Activated T-cell treated with anti-CD3 and anti-CD28 coated beads, Interleukin-2, amount 50 U/mL, for 4 hours (primary cell): ENCODE data around the gene CCNI2. TPM values are rescaled to one million over a fixed set of nuclear protein-coding genes. Genes with fewer than 3 reads are reported as not detected.
"Not testable (repeated sequence)": the region's sequence is repeated elsewhere in the genome, so short reads cannot be mapped to it uniquely, and the experiment has no call there.

ENCODE experiments used
- ATAC-seq, 2 donors: fragments of 200-7000 bp; cut with Tn5 transposase; one replicate each; pipeline ENCODE4 v1.10.0; 2021
- DNase-seq: peaks from one replicate; pipeline ENCODE4 v3.0.0-alpha.2; 2020
- H3K27me3 Mint-ChIP-seq: one replicate; pipeline ENCODE4 v1.8.0; 2021; ENCODE audit warnings: low read depth, mixed read lengths
- H3K36me3 Mint-ChIP-seq: one replicate; pipeline ENCODE4 v1.8.0; 2022; ENCODE audit warnings: mixed read lengths; ENCODE audit not compliant: insufficient read depth
- H3K4me1 Mint-ChIP-seq: one replicate; pipeline ENCODE4 v1.8.0; 2021; ENCODE audit warnings: low read depth, mixed read lengths
- H3K4me3 Mint-ChIP-seq: one replicate; pipeline ENCODE4 v1.8.0; 2021; ENCODE audit warnings: mild to moderate bottlenecking, moderate library complexity, mixed read lengths
- H3K9me3 Mint-ChIP-seq: one replicate; pipeline ENCODE4 v1.8.0; 2021; ENCODE audit warnings: mixed read lengths
- total RNA-seq, 3 donors: library from RNA; stranded (reverse); gene quantifications; one replicate each; pipeline ENCODE4 v1.2.1, GENCODE V29; 2021

Gene CCNI2
- total RNA-seq, 3 donors from 2014 or later: 5.2 to 7.7 (median 7.4) TPM

DNA sequence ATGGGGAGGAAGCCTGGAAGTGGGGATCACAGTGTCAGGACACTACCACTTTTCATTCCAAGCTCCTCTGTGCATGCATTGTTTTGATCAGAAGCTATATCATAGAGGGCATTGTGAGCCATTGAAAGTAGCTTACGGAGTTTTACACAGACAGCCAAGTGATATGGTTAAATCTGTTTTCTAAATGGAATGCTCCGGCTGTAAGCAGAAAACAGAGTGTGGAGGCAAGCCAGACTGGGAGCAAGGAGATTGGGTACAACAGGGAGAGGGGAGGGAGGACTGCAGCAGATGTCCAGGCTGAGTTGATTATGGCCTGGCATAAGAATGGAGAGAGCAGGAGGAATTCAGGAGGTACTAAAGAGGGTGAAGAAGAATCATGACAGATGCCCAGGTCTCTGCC is 50.4 kb downstream of the CCNI2 start:
- H3K4me3 Mint-ChIP-seq: no peak overlapping the region
- no peaks in the 10 kb centered on the region for H3K36me3 Mint-ChIP-seq
- ATAC-seq (no peak), DNase-seq (no peak)
- H3K4me1 Mint-ChIP-seq: no peaks in the 10 kb centered on the region
- no peaks in the 10 kb centered on the region for H3K9me3 Mint-ChIP-seq
- peaks cover 45% of the 10 kb centered on the region for H3K27me3 Mint-ChIP-seq

DNA sequence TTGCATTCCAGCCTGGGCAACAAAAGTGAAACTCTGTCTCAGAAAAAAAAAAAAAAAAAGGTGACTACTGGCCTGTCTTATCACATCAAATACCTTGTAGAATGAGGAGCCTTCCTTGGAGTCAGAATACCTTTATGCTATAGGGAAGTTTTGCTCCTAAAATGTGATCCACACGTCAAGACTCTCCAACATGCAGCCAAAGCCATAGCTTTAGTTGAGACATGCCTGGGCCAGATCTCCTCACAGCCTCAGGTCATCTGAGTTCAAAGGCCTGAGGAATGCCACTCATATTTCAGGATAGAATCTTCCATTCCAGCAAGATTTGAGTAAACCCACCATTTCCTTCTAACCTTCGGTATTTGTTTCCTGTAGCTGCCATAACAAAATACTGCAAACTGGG is 52.2 kb downstream of the CCNI2 start:
- no peak for DNase-seq

DNA sequence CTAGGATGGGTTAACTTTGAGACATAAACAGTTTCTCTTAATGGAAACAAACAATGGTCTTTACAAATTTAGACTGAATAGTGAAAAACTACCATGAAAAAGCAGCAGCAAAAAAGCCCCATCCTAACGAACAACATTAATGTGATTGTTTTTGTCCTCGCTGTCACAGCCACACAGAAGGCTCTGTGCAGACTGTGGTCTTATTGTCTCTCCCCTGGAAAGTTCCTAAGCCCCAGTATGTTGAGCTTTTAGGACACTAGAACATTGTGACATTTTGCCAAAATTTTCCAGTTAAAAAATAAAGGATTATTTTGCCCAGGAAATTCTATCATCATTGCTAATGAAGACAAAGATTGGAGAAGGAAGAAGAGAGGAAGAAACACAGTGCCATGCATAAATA is 53.3 kb downstream of the CCNI2 start:
- H3K4me1 Mint-ChIP-seq: no peaks in the 10 kb centered on the region
- no peaks in the 10 kb centered on the region for H3K36me3 Mint-ChIP-seq
- no peak for ATAC-seq
- DNase-seq: no peak
- peaks cover 58% of the 10 kb centered on the region for H3K27me3 Mint-ChIP-seq
- H3K4me3 Mint-ChIP-seq: no peak overlapping the region
- H3K9me3 Mint-ChIP-seq: no peaks in the 10 kb centered on the region

More for the DNA sequence above, 52.2 kb downstream of the CCNI2 start:
- no peaks in the 10 kb centered on the region for H3K9me3 Mint-ChIP-seq
- no peaks in the 10 kb centered on the region for H3K4me1 Mint-ChIP-seq
- no peak for ATAC-seq
- no peaks in the 10 kb centered on the region for H3K36me3 Mint-ChIP-seq
- H3K27me3 Mint-ChIP-seq: peaks cover 52% of the 10 kb centered on the region
- H3K4me3 Mint-ChIP-seq: no peak overlapping the region

DNA sequence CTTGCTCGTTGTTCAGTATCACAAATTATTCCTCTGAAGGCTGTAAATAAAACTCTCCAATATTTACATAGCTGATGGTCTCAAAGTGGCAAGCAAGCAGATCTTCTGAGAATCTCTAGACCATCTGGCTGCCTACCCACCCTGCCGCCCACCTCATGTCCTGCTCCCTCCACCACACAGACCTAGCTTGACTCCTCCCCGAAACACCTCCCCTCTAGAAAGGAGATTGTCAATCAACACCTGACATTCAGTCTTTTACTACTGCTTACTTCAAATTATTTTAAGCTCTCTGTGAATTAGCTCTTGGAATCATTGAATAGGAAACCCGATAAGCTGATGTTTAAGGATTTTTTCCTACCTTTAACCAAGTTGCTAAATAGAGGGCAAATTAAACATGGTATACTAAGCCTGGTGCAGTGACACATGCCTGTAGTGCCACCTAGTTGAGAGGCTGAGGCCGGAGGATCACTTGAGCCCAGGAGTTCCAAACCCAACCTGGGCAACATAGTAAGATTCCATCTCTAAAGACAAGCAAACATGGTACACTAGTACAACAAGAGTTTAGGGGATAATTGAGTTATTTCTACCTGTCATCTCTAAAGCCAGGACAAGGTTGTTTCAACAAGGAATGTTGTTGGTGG is 54.9 kb downstream of the CCNI2 start:
- ATAC-seq (no peak), DNase-seq (no peak)
- no peaks in the 10 kb centered on the region for H3K36me3 Mint-ChIP-seq
- no peaks in the 10 kb centered on the region for H3K4me1 Mint-ChIP-seq
- H3K27me3 Mint-ChIP-seq: peaks cover 66% of the 10 kb centered on the region
- no peak overlapping the region for H3K4me3 Mint-ChIP-seq
- H3K9me3 Mint-ChIP-seq: no peaks in the 10 kb centered on the region

DNA sequence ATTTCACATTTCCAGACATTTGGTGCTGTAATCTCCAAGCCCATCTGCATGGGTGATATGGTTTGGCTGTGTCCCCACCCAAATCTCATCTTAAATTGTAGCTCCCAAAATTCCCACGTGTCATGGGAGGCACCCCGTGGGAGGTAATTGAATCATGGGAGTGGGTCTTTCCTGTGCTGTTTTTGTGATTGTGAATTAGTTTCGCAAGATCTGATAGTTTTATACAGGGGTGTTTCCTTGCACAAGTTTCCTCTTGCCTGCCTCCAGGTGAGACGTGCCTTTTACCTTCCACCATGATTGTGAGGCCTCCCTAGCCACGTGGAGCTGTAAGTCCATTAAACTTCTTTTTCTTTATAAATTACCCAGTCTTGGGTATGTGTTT is 55.5 kb downstream of the CCNI2 start:
- H3K27me3 Mint-ChIP-seq: peaks cover 63% of the 10 kb centered on the region
- DNase-seq, H3K4me3 Mint-ChIP-seq, H3K9me3 Mint-ChIP-seq, H3K36me3 Mint-ChIP-seq, ATAC-seq, H3K4me1 Mint-ChIP-seq: not testable (repeated sequence)

Other genes with a start within 250 kb of the CCNI2 start
- 10 to 100 TPM in 2 of 3 donors, 1 to 10 TPM in 1; 3.6 to 24.1 (median 17.5) TPM for gene IL5, start 203.9 kb upstream of the CCNI2 start, total RNA-seq
- gene RAD50, start 190.4 kb upstream of the CCNI2 start, total RNA-seq: 10 to 100 TPM; 42.7 to 46.8 (median 43.6) TPM
- gene IL13, start 89.3 kb upstream of the CCNI2 start, total RNA-seq: 10 to 100 TPM; 12.5 to 56.8 (median 26.9) TPM
- 10 to 100 TPM; 17.9 to 45.9 (median 18.5) TPM for gene IL4, start 73.4 kb upstream of the CCNI2 start, total RNA-seq
- 10 to 100 TPM in 2 of 3 donors, 1 to 10 TPM in 1; 9.4 to 12.9 (median 10.3) TPM for gene KIF3A, start 9.9 kb upstream of the CCNI2 start, total RNA-seq
- 10 to 100 TPM; 12.8 to 18.2 (median 13.7) TPM for gene SEPTIN8, start 29.8 kb downstream of the CCNI2 start, total RNA-seq
- under 1 TPM in 1 of 3 donors, not detected in 2; 0.05 TPM for gene SOWAHA, start 65.9 kb downstream of the CCNI2 start, total RNA-seq
- gene SHROOM1, start 83.2 kb downstream of the CCNI2 start, total RNA-seq: 1 to 10 TPM in 1 of 3 donors, under 1 TPM in 2; 0.79 to 1.4 (median 0.83) TPM
- gene GDF9, start 119.0 kb downstream of the CCNI2 start, total RNA-seq: under 1 TPM; 0.27 to 0.89 (median 0.32) TPM
- gene UQCRQ, start 119.2 kb downstream of the CCNI2 start, total RNA-seq: 100 to 1,000 TPM; 475 to 549 (median 490) TPM
- gene LEAP2, start 126.2 kb downstream of the CCNI2 start, total RNA-seq: 1 to 10 TPM; 1.9 to 2.1 (median 1.9) TPM
- 10 to 100 TPM; 27.5 to 31.7 (median 30.4) TPM for gene AFF4, start 216.2 kb downstream of the CCNI2 start, total RNA-seq